ENCODE results near the gene NHLRC4. TPM values are rescaled to one million over a fixed set of nuclear protein-coding genes. Genes with fewer than 3 reads are reported as not detected.

The NHLRC4 gene
- total and polyA plus RNA-seq, 2 of the 4 experiments (the other 2 are of a cell fraction) = 0.72 to 0.84 TPM

GRCh38 chr16:582218-582613, 15.4 kb downstream of the NHLRC4 start:
- CTCF ChIA-PET = no interaction called here

More at GRCh38 chr16:582218-582613, 15.4 kb downstream of the NHLRC4 start:
- TF ChIP-seq MAZ (IDR thresholded peaks at IDR 0.05; ENCODE audit: borderline replicate concordance, low read depth, low read length) = no peak
- TF ChIP-seq ELK1 (IDR thresholded peaks at IDR 0.05; ENCODE audit: borderline replicate concordance, low read depth, low read length) = no peak
- TF ChIP-seq CEBPB (IDR thresholded peaks at IDR 0.05; ENCODE audit: low read depth, low read length) = no peak
- TF ChIP-seq MXI1 (IDR thresholded peaks at IDR 0.05; ENCODE audit: borderline replicate concordance, low read depth, low read length) = no peak
- no peak for TF ChIP-seq FOS (IDR thresholded peaks at IDR 0.05; ENCODE audit: low read depth, low read length)
- no peak for TF ChIP-seq MAFK (IDR thresholded peaks at IDR 0.05; ENCODE audit: low read depth, low read length)
- no peak for TF ChIP-seq BHLHE40 (IDR thresholded peaks at IDR 0.05; ENCODE audit: low read depth, low read length)
- TF ChIP-seq RCOR1 (IDR thresholded peaks at IDR 0.05; ENCODE audit: insufficient replicate concordance, low read length) = no peak
- no peak for TF ChIP-seq POLR2A (IDR thresholded peaks at IDR 0.05; ENCODE audit: low read depth, low read length)
- no peak for TF ChIP-seq SMC3 (IDR thresholded peaks at IDR 0.05; ENCODE audit: low read depth, low read length)
- TF ChIP-seq USF2 (IDR thresholded peaks at IDR 0.05; ENCODE audit: low read depth, low read length) = no peak
- TF ChIP-seq CHD1 (IDR thresholded peaks at IDR 0.05; ENCODE audit: low read depth, low read length) = no peak
- TF ChIP-seq CTCF (conservative IDR thresholded peaks at IDR 0.05; ENCODE audit: low read depth, low read length) = no peak
- no peak for TF ChIP-seq RAD21 (IDR thresholded peaks at IDR 0.05; ENCODE audit: low read length)
- no peak for TF ChIP-seq NFE2L2 (IDR thresholded peaks at IDR 0.05; ENCODE audit: low read depth, low read length)
- TF ChIP-seq RFX5 (IDR thresholded peaks at IDR 0.05; ENCODE audit: low read depth, low read length) = no peak
- ATAC-seq (ENCODE audit: low read depth) (no peak), DNase-seq (no peak)
- no peak overlapping the region for H2AK5ac ChIP-seq (ENCODE audit: low read depth, low read length)
- no peak overlapping the region for H4K91ac ChIP-seq (ENCODE audit: insufficient read depth, low read depth, low read length)
- no peak overlapping the region for H3K14ac ChIP-seq (replicated peaks; ENCODE audit: low read depth, low read length)
- dilution Hi-C loops (cut with HindIII; ENCODE audit: low sequenced_read_pairs, unreplicated experiment) = no loop called here
- no peaks in the 10 kb centered on the region for H4K20me1 ChIP-seq (ENCODE audit: insufficient read depth, low read length)
- peaks cover 9% of the 10 kb centered on the region; the same call in 1 of the 2 replicates for H3K9me1 ChIP-seq (ENCODE audit: insufficient read depth, low read length)
- no peak overlapping the region for H4K5ac ChIP-seq (ENCODE audit: low read depth, low read length)
- H4K8ac ChIP-seq (ENCODE audit: low read depth in 2 of 2, low read length in 2 of 2) = no peak overlapping the region
- POLR2A ChIA-PET (ENCODE audit: unreplicated experiment) = no interaction called here
- WGBS, 2 experiments (ENCODE audit: extremely low coverage in 2 of 2, insufficient read length in 1 of 2) = 100% methylated on average over 1 of the region's 18 CpGs; no CpG with 5 or more reads in 1 of the 2 experiments
- H3K23ac ChIP-seq (ENCODE audit: low read depth, low read length) = no peak overlapping the region
- no peak overlapping the region for H3K4me3 ChIP-seq (ENCODE audit: insufficient read depth, low read depth, low read length)
- no peak overlapping the region for H2BK120ac ChIP-seq (ENCODE audit: low read depth, low read length)
- in situ Hi-C loops (cut with MboI; ENCODE audit: low sequenced_read_pairs) = no loop called here
- intact Hi-C loops (cut with micrococcal nuclease) = no loop called here
- H2AK9ac ChIP-seq (replicated peaks; ENCODE audit: low read depth, low read length, poor library complexity) = no peak overlapping the region
- no peak overlapping the region for H3K4ac ChIP-seq (ENCODE audit: low read depth, low read length)
- H3K18ac ChIP-seq (ENCODE audit: low read depth, low read length) = no peak overlapping the region
- H3K9me3 ChIP-seq (ENCODE audit: control insufficient read depth, insufficient read depth, low read length) = no peaks in the 10 kb centered on the region
- no peak overlapping the region for H2BK15ac ChIP-seq (ENCODE audit: low read depth, low read length)
- no peak overlapping the region for H2BK20ac ChIP-seq (ENCODE audit: low read depth, low read length)
- H2AFZ ChIP-seq (replicated peaks; ENCODE audit: low read length, poor library complexity) = no peak overlapping the region
- H2BK5ac ChIP-seq (ENCODE audit: low read depth, low read length, poor library complexity, severe bottlenecking) = no peak overlapping the region
- no peak overlapping the region for H3K9ac ChIP-seq (ENCODE audit: low read depth, low read length)
- H3K36me3 ChIP-seq (ENCODE audit: control insufficient read depth, insufficient read depth, low read length) = peaks cover 7% of the 10 kb centered on the region; the same call in 1 of the 2 replicates
- BruUV-seq (replicated peaks) = no TSS peak
- no peak overlapping the region for H3K56ac ChIP-seq (ENCODE audit: extremely low read depth, insufficient read depth, low read length)
- peaks cover 0 to 11% of the 10 kb centered on the region in 2 experiments; a peak in 2 of 4 replicates for H3K79me1 ChIP-seq (ENCODE audit: low read depth in 1 of 2, low read length in 2 of 2)
- no peak overlapping the region for H3K4me2 ChIP-seq (ENCODE audit: low read depth, low read length)
- no peaks in the 10 kb centered on the region for H3K27me3 ChIP-seq (ENCODE audit: control insufficient read depth, insufficient read depth, low read length)
- H3K4me1 ChIP-seq (ENCODE audit: control insufficient read depth, insufficient read depth, low read length) = peaks cover 6% of the 10 kb centered on the region; the same call in 1 of the 2 replicates
- no peak overlapping the region for H3K27ac ChIP-seq (ENCODE audit: insufficient read depth, low read length)
